Amniotic stem cell (primary cell): Measurements from ENCODE around the gene UBE2B.

Experiments used
- DNase-seq: peaks from one replicate; lab custom pipeline; 2025; lab: John Stamatoyannopoulos, UW

Gene UBE2B

GRCh38 chr5:134437340-134437846 lies 66.0 kb downstream of the UBE2B start:
- no peak for DNase-seq

- DNase-seq: peak; percentile 26
Observed at GRCh38 chr5:134437847-134438581, 66.6 kb downstream of the UBE2B start.

- DNase-seq: no peak
Observed at GRCh38 chr5:134438721-134439123, 67.4 kb downstream of the UBE2B start.

DNA sequence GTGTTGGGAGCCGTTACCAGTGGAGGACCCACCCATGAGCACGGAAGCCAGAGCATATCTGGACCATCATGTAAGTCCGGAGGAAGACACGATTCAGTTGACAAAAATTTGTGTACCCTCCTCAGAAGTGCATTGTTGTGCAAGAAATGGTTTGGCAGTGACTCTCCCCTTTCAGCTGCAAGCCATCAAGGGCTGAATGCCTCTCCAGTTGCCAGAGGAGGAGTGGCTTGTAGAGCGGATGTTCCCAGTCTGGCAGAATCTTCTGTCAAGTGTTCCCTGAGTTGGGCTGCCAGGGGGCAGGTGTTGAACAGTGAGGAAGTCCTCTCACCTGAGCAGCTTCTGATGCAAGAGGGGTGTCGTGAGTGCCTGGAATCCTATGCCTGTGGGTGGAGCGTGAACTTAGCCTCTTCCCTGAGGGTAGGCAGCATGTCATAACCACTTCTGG lies 67.9 kb downstream of the UBE2B start:
- peak; percentile 60 for DNase-seq

GRCh38 chr5:134440201-134440755 lies 68.9 kb downstream of the UBE2B start:
- DNase-seq: no peak
